Measurements from ENCODE around the gene CDKL1.
"Not testable (repeated sequence)": the region's sequence is repeated elsewhere in the genome, so short reads cannot be mapped to it uniquely, and the experiment has no call there.

Gene CDKL1

DNA sequence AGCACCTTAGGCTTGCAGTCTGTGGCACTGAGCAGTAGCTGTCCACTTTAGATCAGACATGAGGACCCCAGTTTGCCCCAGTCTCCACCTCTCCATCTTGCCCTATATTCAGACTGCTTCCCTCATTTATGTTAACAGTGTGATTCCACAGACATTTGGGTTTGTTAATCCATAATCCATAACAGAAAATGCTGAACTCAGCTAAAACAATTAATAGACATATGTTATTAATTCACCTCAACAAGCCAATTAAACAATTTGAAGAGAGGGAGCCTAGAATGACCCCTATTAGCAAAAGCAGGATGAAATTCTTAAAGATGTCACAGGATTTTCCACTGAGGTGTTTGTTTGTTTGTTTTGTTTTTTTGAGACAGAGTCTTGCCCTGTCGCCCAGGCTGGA lies 9.1 kb downstream of the CDKL1 start:
- no peak for DNase-seq

DNA sequence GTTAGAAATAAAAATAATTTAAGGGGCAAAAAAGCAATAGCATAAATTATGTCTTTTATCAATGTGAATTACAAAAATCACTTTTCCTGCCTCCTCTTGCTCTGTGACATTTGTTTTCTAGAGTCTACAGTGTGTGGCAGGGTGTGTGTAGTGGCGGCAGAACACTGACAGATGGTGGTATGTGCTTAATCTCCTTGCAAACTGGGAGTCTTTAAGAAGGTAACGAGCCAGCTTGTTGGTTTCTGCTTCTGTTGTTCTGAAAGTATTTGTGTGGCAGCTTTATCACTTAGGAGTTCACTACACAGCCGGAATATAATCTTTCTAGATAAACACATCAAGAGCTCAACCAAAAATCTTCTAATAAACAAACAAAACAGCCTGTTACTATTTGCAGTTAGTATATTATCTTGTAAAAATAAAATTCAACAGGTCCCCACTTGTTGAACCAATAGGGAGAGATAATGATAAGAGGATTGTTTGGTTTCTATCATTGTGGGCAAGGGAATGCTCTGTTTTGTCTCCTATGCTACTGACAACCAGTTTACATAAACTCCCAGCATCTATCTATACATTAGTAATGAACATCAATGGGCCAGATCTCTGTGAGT lies 13.0 kb downstream of the CDKL1 start:
- DNase-seq = no peak

DNA sequence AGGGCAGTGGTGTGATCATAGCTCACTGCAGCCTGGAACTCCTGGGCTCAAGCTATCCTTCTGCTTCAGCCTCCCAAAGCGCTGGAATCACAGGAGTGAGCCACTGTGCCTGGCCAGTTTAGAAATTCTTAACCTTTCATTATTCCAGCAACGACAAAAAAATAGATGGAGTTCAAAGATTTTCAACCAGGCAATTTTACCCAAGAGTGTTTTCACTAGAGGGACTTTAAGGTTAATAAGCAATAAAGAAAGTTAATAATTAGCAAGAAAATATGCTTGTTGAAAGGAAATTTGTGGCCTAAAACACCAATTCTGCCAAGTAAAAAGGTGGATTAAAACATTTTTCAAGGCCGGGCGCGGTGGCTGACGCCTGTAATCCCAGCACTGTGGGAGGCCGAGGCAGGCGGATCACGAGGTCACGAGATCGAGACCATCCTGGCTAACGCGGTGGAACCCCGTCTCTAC lies 14.8 kb downstream of the CDKL1 start:
- no peak for DNase-seq

DNA sequence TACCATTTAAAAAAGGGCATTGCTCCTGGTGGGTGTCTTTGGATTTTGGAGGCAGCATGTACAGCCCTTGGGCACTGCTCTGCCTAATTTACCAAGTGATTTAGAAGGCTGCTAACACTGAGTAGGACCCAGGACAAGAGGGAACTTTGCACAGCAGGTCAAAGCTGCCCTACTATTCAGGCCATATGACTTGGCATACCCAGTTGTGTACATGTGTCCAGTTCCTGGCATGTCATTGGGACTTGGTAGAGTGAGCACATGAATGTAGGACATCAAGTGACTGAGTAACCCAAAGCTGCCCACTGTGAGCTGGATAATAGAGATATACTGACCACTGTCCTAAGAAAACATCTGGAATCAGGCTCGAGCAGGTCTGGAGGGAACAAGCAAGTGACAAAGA lies 15.7 kb downstream of the CDKL1 start:
- no peak for DNase-seq

DNA sequence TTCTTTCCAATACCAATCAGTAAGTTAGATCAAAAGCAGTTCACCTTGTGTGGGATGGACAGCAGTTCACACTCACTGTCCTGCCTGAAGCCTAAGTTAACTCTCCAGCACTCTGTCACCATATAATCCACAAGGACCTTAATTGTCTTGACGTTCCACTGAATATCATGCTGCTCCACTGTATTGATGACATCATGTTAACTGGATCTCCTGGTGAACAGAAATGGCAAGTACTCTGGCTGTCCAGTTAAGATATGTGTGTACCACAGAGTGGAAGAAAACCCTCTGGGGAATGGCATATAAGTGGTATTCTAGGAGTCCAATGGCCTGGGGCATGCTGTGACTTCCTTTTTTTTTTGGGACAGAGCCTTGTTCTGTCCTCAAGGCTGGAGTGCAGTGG lies 16.2 kb downstream of the CDKL1 start:
- DNase-seq = no peak

DNA sequence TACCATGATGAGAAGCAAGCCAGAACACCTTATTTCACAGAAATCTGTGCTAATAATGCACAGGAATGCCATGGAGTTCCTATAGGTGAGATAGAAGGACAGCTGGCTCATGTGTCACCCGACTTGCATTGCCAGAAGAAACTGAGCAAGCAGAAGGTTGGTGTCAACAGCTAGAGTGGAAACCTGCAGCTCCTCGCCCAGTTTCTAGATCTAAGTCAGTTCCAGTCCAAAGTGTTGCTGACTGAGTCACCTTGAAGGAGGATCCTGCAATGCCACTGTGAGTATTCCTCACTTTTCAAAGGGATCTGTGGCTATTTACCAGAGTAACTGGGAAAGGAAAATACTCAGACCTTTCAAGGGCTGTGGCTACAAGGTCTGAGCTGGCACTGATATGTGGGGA lies 17.1 kb downstream of the CDKL1 start:
- no peak for DNase-seq

DNA sequence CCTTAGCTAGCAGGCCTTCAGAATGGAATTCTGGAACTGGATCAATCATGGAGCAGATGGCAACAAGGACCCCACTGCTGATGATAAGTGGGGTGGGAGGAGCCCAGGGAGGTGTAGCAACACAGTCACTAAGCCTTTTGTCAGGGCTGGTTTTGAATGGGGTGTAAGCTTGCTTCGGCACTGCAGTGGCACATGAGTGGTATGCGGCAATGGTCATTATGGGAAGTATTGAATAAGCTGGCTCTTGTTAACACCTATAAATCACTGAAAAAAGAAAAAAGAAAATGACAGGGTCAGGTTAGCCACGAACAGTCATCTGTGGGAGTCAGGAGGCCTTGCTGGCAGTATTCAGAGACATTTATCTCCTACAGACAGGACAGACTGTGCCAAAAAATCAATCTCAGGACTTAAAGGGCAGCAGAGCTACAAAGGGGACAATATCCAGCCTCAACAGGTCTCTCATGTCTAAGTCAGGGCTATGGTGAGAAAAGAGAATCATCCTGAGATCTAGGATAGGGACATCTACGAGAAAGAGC lies 19.1 kb downstream of the CDKL1 start:
- no peak for DNase-seq

DNA sequence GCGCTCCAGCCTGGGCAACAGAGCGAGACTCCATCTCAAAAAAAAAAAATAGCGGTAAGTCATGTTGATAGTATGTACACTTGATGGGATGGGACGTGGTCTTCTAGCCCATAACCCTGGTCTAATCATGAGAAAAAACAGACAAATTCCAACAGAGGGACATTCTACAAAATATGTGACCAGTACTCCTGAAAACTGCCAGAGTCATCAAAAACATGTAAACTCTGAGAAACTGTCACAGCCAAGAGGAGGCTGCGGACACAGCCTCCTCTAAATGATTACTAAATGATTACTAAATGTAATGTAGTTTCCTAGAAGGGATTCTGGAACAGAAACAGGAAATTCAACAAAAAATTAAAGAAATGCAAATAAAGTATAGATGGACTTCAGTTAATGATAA lies 20.9 kb downstream of the CDKL1 start:
- no peak for DNase-seq

DNA sequence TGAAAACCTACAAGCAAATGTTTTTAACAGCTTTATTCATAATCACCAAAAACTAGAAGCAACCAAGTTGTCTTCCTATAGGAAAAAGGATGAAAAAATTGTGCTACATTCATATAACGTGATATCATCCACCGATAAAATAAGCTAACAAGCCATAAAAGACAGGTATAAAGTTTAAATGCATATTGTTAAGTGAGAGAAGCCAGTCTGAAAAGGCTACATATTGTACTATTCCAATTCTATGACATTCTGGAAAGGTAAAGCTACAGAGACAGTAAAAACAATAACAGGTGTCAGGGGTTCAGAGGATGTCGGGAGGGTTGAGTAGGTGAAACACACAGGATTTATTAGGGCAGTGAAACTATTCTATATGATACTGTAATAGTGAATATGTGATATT lies 22.7 kb downstream of the CDKL1 start:
- no peak for DNase-seq

DNA sequence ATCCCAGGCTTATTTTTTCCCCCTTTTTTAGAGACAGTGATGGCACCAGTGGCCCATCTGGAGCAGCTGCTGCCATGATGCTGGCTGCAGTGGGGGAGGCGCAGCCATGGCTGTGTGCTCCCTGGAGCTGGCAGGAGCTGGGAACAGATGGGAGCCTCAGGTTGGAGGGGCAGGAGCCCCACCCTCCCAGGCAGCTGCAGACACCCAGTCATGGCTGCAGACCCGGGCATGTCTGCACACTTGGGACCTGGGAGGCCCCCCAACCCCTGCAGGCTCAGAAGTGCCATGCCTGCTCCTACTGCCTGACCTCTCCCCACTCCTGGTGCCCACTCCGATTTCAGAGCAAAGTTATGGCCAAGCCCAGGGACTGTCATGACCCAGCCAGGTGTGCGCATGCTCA lies 25.1 kb downstream of the CDKL1 start:
- DNase-seq = no peak

DNA sequence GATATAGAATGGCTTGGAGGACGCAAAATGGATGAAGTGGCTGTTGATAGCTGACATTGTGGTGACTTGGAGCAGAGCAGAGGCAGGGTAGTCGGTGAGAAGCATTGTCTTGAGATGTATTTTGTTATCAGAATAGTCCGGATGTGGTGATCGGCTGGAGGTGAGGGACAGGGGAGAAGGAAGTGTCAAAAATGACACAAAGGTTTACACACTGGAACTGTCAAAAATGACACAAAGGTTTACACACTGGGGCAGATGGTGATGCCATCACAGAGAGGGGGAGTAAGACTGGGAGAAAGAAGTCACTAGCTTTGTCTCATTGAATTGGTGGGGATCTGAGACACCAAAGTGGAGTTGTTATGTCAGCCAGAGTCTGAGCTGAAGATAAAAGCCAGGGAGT lies 30.1 kb downstream of the CDKL1 start:
- DNase-seq = no peak

DNA sequence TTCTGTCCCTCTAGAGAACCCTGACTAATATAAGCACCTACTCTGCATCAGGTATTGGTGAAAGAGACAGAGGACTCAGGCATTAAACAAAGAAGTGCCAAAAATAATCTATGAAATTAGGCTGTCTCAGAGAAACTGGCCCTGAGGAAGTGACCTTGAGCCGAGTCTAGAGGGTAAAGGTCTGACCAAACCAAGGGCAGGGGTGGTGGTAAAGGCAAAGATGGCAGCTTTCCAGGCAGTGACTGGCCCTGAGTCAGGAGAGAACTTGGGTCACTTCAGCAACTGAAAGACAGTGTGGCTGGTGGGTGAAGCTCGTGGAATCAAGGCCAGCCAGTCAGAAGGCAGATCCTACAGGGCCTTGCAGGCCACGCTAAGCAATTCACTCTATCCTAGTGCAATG lies 30.6 kb downstream of the CDKL1 start:
- no peak for DNase-seq

DNA sequence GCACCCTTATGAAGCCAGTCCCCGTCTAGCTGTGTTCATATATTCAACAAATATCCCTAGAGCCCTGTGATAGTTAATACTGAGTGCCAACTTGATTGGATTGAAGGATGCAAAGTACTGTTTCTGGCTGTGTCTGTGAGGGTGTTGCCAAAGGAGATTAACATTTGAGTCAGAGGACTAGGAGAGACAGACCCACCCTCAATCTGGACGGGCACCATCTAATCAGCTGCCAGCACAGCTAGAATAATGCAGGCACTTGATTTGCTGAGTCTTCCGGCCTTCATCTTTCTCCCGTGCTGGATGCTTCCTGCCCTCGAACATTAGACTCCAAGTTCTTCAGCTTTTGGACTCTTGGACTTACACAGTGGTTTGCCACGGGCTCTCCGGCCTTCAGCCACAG lies 31.1 kb downstream of the CDKL1 start:
- not testable (repeated sequence) for DNase-seq

DNA sequence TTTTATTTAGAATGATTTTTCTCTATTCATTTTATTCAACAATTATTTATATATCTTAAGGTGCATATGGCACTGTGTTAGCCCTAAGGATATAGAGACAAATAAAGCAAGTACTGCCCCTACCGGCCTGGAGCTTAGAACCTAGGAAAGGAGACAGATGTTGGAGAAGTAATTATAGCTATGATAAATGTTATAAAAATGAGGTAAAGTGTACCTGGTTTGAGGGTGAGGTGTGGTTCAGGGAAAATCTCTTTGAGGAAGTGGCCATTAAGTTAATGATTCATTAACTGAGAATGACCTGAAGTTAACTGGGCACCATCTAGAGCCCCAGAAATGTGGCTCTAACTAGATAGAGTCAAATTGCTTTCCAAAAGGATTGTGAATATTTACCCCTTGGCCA lies 31.9 kb downstream of the CDKL1 start:
- DNase-seq = no peak

DNA sequence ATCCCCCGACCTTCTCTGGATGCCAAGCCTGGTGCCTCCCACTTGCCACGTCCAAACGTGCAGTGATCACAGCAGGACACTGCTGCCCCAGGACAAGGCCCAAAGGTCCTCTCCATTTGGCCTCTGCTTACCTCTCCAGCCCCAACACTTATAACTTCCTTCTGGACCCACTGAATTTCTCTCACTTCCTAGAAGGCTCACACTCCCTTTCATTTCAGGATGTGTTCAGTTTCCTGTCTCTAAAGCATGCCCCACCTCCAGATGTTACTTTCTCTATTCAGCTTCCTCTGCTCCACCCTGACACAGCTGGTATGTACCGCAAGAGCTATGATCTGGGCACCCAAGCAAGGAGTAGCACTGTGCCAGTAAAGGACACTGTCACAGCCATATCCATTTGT lies 33.0 kb downstream of the CDKL1 start:
- DNase-seq = peak; percentile 86 to 92

DNA sequence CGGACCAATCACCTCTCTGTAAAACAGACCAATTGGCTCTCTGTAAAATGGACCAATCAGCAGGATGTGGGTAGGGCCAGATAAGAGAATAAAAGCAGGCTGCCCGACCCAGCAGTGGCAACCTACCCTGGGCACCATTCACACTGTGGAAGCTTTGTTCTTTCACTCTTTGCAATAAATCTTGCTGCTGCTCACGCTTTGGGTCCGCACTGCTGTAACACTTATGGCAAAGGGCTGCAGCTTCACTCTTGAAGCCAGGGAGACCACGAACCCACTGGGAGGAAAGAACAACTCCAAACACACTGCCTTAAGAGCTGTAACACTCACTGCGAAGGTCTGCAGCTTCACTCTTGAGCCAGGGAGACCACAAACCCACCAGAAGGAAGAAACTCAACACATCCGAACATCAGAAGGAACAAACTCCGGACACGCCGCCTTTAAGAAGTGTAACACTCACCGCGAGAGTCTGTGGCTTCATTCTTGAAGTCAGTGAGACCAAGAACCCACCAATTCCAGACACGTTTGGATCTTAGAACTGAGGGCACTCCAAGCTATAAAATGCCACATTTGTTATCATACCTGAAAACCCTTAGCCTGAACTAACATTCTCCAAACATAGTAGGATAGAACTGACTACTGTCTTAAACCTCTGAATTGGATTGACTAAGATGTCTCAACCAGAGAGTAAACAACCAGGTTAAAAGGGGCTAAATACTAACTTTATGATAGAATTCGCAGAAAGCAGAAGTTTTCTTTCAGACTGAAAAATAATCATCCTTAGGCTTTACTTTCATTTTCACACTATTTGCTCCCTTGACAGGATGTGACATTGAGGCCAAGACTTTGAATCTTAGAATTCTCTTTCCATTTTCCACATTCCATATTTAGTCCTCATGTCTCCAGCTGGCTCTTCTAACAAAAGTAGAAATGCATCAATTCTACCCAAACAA lies 33.6 kb downstream of the CDKL1 start:
- no peak for DNase-seq

DNA sequence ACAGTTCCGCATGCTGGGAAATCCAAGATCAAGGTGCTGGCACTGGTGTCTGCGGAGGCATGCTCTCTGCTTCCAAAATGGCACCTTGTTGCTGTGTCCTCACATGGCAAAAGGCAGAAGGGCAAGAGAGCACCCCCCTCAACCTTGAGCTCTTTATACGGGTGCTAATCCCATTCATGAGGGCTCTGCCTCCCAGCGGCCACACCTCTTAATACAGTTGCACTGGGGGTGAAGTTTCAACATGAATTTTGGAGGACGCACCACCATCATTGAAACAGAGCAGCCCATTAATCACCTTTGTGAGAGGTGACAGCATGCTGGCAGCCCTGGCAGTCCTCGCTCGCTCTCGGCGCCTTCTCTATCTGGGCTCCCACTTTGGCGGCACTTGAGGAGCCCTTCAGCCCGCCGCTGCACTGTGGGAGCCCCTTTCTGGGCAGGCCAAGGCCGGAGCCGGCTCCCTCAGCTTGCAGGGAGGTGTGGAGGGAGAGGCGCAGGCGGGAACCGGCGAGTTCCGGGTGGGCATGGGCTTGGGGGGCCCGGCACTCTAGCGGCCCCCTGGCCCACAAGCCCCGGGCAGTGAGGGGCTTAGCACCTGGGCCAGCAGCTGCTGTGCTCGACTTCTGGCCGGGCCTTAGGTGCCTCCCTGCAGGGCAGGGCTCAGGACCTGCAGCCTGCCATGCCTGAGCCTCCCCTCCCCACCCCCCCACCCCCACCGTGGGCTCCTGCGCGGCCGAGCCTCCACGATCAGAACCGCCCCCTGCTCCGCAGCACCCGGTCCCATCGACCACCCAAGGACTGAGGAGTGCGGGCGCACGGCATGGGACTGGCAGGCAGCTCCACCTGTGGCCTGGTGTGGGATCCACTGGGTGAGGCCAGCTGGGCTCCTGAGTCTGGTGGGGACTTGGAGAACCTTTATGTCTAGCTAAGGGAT lies 34.9 kb downstream of the CDKL1 start:
- not testable (repeated sequence) for DNase-seq

DNA sequence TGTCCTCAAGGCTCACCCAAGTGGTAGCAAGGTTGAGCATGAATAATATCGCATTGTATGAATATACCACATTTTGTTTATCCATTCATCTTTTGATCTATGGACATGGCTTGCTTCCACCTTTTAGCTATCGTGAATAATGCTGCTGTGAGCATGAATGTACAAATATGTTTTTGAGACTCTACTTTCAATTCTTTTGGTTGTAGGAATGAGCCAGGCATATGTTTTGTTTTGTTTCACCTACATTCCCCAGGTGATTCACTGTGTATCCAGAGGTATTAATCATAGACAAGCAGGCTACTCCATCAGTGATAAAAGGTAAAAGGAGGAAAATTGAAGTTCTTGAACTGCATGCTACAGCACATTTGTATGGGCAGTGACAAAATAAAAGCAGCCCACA lies 35.8 kb downstream of the CDKL1 start:
- no peak for DNase-seq

DNA sequence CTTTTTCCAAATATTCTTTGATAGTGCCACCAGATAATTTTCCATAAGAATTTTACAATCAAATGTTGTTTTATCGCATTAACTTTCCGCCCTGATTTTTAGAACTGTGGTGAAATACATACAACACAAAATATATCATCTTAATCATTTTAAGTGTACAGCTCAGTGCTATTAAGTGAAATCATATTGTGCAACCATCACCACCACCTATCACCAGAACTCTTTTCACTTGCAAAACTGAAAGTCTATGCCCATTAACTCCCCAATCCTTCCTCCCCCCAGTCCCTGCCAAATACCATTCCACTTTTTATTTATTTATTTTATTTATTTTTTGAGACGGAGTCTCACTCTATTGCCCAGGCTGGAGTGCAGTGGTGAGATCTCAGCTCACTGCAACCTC lies 36.6 kb downstream of the CDKL1 start:
- no peak for DNase-seq

DNA sequence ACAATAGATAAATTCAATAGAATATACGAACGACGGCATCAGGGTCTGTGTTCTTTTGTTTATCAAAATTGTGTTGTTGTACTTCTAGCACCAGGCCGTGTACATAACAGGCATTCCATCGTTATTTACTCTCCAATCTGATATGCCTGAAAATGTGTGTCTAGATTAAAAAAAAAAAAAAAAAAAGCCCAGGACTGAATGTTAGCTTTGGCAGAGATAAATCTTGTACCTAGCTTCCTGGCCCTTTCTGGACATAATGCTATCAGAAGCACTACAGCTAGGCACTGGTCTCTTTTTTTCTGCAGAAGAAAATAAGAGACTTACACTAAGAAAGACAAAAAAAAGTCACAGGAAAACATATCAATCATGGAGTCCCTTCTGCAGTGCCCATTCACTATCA lies 37.0 kb downstream of the CDKL1 start:
- DNase-seq = no peak

DNA sequence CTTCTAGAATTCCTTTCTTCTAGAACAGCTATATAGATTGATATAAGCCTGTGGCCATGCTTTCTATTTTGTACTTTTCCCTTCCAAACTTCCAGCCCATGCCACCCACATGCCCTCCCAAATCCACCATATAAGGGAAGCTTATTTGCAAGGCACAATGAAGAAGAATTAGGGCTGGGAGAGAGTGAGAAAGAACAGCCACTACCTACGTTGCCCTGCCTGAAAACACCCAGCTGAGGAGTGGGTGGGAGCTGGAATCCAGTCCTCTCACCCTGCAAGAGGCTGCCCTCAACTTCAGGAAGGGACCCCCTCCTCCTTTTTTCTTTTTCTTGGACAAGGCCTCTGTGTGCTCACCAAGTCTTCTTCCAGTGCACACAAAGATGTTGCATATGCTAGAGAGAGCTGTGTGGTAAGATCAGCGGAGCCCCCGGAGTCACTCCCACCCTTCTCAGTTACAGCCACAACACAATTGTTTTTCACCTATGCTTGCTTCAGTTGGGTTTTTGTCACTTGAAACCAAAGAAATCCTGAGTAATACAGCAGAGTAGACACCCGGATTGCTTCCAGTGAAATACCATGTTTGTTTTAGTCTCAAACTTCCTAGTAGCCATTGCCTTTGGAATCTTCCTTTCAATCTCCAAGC lies 38.8 kb downstream of the CDKL1 start:
- DNase-seq = no peak

DNA sequence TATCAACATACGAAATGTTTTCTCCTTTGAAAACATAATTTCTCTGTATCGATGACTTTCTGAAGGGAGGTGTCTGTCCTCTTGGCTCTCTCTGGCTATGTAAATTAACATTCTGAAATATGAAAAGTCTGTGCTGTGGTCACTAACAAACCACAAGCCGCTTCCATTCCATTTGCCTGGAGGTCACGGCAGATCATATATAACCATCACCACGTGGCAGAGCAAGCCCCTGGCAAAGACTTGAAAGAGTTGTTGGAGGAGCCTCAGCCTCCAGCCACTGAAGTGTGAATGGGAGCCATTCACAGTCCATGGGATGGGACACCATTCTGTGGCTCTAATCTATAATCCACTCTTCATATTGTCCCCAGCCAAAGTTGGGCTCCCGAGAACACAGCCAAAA lies 39.6 kb downstream of the CDKL1 start:
- DNase-seq = no peak

DNA sequence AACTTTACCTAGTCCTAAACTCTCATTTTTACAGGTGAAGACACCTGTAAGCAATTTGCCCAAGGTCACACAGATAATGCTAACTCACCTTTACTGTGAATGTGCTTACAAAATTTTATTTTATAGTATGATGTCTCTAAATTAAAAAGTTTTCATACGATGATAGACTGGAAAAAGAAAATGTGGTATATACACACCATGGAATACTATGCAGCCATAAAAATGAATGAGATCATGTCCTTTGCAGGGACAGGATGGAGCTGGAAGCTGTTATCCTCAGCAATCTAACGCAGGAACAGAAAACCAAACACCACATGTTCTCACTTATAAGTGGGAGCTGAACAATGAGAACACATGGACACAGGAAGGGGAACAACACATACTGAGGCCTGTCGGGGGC lies 40.4 kb downstream of the CDKL1 start:
- not testable (repeated sequence) for DNase-seq
